Fibroblast of mammary gland (primary cell): Measurements from ENCODE around the gene ZNF585A.
A peak's percentile ranks its signal among the peaks of the same experiment; 100 is the strongest.
"Not testable (repeated sequence)": the region's sequence is repeated elsewhere in the genome, so short reads cannot be mapped to it uniquely, and the experiment has no call there.

Source experiments
- DNase-seq: peaks from one replicate; pipeline ENCODE4 v3.0.0-alpha.2; 2010; ENCODE audit warnings: low read depth
- H3K4me3 ChIP-seq: 2 replicates; pipeline ENCODE4 v1.5.1; 2011; ENCODE audit warnings: low read depth, mild to moderate bottlenecking, low read length, moderate library complexity; ENCODE audit not compliant: control insufficient read depth
- TF ChIP-seq, protein P1 (sequence below): conservative IDR thresholded peaks from 2 replicates; pipeline ENCODE4 v1.5.1; 2011; ENCODE audit warnings: low read depth, low read length, inconsistent platforms; ENCODE audit not compliant: control insufficient read depth, insufficient read depth

The ZNF585A gene

DNA sequence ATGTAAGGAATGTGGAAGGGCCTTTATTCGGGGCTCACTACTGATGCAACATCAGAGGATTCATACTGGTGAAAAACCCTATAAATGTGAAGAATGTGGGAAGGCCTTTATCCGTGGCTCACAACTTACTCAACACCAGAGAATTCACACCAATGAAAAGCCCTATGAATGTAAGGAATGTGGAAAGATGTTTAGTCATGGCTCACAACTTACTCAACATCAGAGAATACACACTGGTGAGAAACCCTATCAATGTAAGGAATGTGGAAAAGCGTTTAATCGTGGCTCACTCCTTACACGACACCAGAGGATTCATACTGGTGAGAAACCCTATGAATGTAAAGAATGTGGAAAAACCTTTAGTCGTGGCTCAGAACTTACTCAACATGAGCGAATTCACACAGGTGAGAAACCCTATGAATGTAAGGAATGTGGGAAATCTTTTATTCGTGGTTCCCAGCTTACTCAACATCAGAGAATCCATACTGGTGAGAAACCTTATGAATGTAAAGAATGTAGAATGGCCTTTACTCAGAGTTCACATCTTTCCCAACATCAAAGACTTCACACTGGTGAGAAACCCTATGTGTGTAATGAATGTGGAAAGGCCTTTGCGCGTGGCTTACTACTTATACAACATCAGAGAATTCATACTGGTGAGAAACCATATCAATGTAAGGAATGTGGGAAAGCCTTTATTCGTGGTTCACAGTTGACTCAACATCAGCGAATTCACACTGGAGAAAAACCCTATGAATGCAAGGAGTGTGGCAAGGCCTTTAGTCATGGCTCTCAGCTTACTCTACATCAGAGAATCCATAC lies 44.3 kb downstream of the ZNF585A start:
- peak; percentile 5 for DNase-seq
- H3K4me3 ChIP-seq = no peak overlapping the region
- TF ChIP-seq, protein P1, sequence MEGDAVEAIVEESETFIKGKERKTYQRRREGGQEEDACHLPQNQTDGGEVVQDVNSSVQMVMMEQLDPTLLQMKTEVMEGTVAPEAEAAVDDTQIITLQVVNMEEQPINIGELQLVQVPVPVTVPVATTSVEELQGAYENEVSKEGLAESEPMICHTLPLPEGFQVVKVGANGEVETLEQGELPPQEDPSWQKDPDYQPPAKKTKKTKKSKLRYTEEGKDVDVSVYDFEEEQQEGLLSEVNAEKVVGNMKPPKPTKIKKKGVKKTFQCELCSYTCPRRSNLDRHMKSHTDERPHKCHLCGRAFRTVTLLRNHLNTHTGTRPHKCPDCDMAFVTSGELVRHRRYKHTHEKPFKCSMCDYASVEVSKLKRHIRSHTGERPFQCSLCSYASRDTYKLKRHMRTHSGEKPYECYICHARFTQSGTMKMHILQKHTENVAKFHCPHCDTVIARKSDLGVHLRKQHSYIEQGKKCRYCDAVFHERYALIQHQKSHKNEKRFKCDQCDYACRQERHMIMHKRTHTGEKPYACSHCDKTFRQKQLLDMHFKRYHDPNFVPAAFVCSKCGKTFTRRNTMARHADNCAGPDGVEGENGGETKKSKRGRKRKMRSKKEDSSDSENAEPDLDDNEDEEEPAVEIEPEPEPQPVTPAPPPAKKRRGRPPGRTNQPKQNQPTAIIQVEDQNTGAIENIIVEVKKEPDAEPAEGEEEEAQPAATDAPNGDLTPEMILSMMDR = no peak

DNA sequence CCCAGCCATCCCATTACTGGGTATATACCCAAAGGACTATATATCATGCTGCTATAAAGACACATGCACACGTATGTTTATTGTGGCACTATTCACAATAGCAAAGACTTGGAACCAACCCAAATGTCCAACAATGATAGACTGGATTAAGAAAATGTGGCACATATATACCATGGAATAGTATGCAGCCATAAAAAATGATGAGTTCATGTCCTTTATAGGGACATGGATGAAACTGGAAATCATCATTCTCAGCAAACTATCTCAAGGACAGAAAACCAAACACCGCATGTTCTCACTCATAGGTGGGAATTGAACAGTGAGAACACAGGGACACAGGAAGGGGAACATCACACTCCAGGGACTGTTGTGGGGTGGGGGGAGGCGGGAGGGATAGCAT lies 50.4 kb downstream of the ZNF585A start:
- not testable (repeated sequence) for DNase-seq, H3K4me3 ChIP-seq

DNA sequence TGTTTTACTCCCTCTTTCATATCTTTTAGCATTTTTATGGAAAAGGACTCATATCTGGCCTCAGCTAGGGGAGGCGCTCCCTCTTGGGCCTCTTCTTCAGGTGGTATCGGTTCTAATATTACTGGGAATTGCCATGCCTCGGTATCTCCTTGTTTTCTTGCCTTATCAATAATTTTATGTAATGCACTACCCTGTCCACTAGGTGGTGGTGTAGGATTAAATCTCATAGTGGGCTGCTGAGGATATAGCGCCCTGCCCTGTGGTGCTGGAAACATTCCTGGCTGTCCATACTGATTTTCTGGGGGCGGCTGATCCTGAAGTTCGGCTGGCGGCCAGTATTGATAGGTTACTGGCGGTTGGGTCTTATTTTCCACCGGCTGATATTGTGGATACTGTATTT lies 58.5 kb downstream of the ZNF585A start:
- TF ChIP-seq, protein P1 = peak; percentile 13
- no peak overlapping the region for H3K4me3 ChIP-seq
- no peak for DNase-seq

DNA sequence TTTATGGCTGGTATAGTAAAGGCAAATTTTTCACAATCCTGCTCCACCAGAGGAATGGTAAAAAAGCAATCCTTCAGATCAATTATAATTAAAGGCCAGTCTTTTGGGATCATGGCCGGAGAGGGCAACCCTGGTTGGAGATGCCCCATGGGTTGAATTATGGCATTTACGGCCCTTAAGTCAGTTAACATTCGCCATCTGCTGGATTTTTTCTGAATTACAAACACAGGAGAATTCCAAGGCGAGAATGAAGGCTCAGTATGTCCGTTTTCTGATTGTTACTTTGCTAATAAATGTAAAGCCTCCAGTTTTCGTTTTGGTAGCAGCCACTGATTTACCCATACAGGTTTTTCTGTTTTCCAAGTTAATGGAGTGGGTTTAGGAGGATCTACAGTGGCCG lies 60.7 kb downstream of the ZNF585A start:
- DNase-seq = peak; percentile 12
- H3K4me3 ChIP-seq = not testable (repeated sequence)
- TF ChIP-seq, protein P1 = peak; percentile 8

DNA sequence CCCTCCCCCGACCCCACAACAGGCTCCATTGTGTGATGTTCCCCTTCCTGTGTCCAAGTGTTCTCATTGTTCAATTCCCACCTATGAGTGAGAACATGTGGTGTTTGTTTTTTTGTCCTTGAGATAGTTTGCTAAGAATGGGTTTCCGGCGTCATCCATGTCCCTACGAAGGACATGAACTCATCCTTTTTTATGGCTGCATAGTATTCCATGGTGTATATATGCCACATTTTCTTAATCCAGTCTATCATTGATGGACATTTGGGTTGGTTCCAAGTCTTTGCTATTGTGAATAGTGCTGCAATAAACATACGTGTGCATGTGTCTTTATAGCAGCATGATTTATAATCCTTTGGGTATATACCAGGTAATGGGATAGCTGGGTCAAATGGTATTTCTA lies 68.4 kb downstream of the ZNF585A start:
- DNase-seq = not testable (repeated sequence)

DNA sequence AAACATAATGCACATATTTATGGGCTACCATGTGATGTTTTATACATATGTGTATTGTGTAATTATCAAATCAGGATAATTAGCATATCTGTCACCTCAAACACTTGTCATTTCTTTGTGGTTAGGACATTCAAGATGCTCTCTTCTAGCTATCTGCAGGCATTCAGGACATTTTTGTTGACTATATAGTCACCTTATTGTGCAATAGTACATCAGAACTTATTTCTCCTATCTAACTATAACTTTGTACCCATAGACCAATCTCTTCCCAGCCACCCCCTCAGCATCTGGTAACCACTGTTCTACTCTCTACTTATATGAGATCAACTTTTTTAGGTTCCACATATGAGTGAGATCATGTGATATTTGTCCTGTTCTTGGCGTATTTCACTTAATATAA lies 73.9 kb downstream of the ZNF585A start:
- TF ChIP-seq, protein P1 = no peak
- DNase-seq = no peak
- no peak overlapping the region for H3K4me3 ChIP-seq

More for the DNA sequence above, 68.4 kb downstream of the ZNF585A start:
- H3K4me3 ChIP-seq = not testable (repeated sequence)

DNA sequence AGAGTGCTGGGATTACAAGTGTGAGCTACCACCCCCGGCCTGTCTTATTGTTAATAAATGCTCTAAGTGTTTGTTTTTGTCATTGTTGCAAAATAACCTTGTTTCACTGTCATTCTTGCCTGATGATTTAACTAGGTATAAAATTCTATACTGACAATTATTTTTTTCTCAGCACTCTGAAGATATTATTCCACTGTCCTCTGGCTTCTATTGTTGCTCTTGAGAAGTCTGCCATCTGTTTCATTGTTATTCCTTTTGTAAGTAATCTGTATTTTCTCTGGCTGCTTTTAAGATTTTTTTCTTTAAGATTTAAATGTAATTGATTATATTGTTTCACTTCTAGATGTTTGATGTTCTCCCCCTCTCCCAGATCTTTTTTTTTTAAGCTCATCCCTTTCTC lies 76.6 kb downstream of the ZNF585A start:
- TF ChIP-seq, protein P1 = no peak
- no peak overlapping the region for H3K4me3 ChIP-seq
- no peak for DNase-seq
